Renal pelvis (tissue), 12 donors: ENCODE data around the gene ESPL1. TPM values are rescaled to one million over a fixed set of nuclear protein-coding genes. Genes with fewer than 3 reads are reported as not detected.

Experiments
- DNase-seq: peaks from one replicate; pipeline ENCODE4 v3.0.0-alpha.2; 2013
- long read RNA-seq, 16 experiments: transcript quantifications; one replicate each; lab custom pipeline, GENCODE V29; 2026
- polyA plus RNA-seq, 3 donors: library from polyadenylated mRNA; unstranded; fragments of 120-200 nt; gene quantifications; one replicate each; pipeline ENCODE4 v1.2.1, GENCODE V29; 2013; ENCODE audit not compliant: insufficient read length in 3 of 3

Gene ESPL1
- 10 to 100 TPM; 11.6 to 16.0 (median 14.3) TPM for polyA plus RNA-seq
- long read RNA-seq, donor 1: 0 reads
- long read RNA-seq, donor 2: 0 reads
- long read RNA-seq, donor 3: 0 reads
- long read RNA-seq, donor 4: 0 reads
- long read RNA-seq, donor 5: 0 reads
- long read RNA-seq, donor 6, partial matches to known transcripts: 54 of 72 reads
- long read RNA-seq, donor 6, other reads (novel, unspliced or antisense): 18 of 72 reads
- long read RNA-seq, donor 7, partial matches to known transcripts: 0 of 1 reads
- long read RNA-seq, donor 7, other reads (novel, unspliced or antisense): 0 of 1 reads
- long read RNA-seq, donor 8: 0 reads
- long read RNA-seq, donor 9, partial matches to known transcripts: 0 of 1 reads
- long read RNA-seq, donor 9, other reads (novel, unspliced or antisense): 0 of 1 reads
- long read RNA-seq, donor 10: 0 reads
- long read RNA-seq, donor 11, partial matches to known transcripts: 0 of 1 reads
- long read RNA-seq, donor 11, other reads (novel, unspliced or antisense): 0 of 1 reads
- long read RNA-seq, donor 12: 0 reads
- long read RNA-seq, donor 13: 0 reads
- long read RNA-seq, donor 14: 0 reads
- long read RNA-seq, donor 15, full-length matches to known transcripts: 1 of 7 reads
- long read RNA-seq, donor 15, partial matches to known transcripts: 6 of 7 reads
- long read RNA-seq, donor 15, other reads (novel, unspliced or antisense): 0 of 7 reads
- long read RNA-seq, donor 16: 0 reads

DNA sequence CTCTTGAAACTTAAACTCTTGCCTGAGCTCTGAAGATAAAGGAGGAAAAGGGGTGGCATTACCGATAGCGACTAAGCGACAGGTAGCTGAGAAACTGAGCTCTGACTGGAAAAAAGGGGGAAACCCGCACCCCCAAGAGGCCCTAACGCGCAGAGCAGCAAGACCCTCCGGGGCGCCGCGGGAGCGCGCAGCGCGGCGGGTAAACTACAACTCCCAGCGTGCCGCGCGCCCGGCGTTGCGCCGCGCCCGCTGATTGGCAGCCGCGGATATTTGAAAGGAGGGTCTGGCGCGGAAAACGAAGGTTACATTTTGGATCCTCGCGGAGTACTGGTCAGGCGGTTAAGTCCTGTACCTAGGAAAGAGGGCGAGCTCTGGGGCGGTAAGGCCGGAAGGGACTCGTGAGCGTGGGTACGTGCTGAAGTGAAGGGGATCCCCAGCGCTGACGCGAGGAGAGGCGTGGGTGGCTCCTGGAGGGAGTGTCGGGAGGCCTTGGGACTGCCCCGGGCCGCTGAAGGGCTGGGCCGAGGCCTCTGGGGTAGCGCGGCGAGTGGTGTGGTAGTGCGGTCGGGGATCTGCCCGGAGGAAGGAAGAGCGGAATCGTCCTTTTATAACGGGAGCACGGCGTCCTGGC lies at the start of gene ESPL1:
Gene ESPL1 (plus strand): TSS at position 301 of the 631 bp plus-strand sequence. CDS start 468 bp downstream, outside the sequence.
- peak; percentile 80 for DNase-seq

DNA sequence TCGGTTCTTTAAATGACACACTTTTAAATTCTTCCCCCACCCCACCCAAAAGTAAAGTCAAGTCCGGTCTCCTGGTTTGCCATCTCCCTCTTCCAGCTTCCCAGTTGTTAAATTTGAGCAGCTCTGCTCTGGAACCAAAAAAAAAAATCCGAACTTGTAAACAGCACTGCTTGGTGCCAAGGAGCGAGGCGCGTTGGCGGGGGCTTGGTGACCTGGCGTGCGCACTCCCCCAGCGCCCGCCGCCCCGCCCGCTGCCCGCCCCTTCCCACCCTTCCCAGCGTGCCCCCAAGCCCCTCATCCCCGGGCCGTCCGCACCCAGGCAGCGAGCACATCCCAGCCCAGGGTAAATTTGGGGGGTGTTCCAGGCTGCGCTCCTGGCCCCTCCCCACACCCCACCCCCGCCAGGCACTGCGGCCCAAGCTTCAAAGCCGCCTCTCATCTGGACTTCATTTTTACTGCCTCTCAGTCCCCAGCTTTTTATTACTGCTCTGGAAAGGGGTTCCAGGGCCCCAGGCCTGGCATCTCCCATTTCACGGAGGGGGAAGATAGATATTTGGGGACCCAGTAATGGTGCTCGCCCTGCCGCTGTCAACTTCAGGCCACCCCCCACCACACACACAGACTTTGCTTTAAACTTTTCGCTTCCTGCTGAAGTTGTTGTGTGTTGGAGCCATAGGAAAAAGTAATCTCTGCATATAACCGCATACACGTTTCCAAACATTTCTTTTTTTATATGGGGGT lies 49.4 kb upstream of the ESPL1 start:
- DNase-seq: no peak

GRCh38 chr12:53219292-53219955 lies 48.7 kb upstream of the ESPL1 start:
- DNase-seq: no peak

GRCh38 chr12:53219956-53220693 lies 48.0 kb upstream of the ESPL1 start:
- no peak for DNase-seq

DNA sequence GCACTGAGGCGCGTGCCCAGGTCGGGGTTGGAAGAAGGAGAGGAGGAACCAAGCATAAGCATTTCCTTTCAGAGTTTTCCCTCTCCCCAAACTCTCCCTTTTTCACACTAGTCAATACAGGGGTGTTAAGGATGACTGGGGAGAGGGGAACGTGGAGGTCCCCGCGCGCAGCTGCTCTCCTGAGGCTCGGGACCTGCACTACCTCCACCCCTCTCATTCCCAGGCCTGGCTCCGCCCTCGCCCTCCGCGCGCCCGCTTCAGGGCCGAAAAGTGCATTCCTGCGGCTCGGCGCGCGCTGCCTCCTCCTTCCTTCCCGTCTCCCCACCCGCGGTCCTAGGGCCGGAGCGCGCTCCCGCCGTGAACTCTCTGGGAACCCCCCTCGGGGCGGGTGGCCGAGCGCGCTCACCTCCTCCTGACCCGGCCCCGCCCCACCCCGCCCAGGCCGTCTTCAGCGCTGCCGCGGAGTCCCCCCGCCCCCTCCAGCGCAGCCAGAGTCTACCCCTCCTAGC lies 47.4 kb upstream of the ESPL1 start:
- DNase-seq: peak; percentile 92

DNA sequence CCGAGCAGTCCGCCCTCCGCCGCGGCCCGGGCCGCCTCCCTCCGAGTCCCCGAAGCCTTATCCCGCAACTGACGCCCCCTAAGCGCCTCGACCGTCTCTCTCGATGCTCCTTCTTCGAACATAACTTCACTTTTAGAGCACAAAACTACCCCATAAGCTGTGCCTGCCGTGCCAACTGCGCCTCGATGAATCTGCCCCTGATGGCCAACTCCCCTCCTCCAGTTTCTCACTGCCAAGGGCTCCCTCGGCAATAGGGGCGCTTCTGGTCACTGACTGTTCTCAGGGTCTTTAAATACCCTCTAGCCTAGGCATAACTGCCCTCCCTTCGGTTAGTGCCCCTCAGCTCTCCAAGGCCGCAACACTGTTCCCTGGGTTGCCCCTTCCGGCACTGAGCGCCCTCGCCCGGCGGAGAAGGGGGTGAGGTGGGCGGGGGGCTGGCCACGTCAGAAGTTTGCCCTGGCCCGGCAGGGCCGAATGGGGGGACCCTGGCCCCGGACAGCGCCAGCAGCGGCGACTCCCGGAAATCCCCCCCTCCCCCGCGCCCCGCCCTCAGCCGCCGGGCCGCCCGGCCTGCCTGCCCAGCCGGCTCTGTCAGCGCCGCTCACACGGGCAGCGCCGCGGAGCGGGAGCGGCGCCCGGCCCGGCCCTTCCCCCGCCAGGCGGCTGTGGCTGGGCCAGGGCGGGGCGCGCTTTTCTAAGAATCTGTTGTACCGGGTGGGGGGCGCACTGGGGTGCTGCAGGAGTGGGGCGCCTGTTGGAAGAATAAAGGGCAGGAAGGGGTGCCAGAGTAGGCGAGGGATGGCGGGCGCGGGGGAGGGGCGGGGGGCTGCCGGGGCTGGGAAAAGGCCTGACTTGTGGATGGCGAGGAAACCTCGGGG lies 46.7 kb upstream of the ESPL1 start:
- DNase-seq: peak; percentile 76

GRCh38 chr12:53222170-53222721 lies 45.9 kb upstream of the ESPL1 start:
- no peak for DNase-seq

- DNase-seq: no peak
Measured at GRCh38 chr12:53222806-53223261, 45.3 kb upstream of the ESPL1 start.

- no peak for DNase-seq
Measured at GRCh38 chr12:53223389-53224060, 44.6 kb upstream of the ESPL1 start.

DNA sequence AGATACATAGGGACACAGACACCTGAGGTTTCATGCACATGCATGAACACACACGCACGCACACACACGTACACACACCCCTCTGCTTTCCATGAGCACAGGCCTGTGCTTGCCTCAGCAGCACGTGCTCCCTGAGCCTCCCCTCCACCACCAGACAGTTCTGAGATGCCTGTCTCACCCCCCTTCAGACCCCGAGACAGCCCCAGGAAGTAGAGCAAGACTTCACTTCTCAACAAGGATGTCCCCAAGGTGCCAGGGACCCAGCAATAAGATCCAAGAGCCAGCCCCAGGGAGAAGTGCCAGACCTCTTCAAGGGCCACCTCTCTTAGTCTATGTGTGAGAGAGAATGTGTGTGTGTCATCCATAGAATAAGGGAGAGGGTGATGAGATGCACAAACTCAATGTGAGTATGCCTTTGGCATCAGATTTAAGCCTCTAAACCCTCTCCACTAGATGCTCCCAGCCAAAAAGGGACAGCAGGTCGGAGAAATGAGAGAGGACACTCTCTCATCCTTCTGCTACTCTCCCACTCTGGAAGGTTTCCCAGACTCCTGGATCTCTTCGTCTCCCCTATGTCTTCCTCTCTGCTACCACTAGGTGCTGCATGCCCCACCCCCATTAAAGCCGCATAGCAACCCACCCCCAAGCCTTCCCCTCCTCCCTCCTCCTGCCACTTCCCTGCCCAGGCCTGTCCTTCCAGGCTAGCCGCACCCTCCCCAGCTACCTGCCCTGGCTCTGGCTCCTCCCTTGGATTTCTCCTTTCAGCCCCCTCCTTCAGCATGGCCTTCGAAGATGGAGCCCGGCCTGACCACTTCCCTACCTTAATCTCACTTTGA lies 43.8 kb upstream of the ESPL1 start:
- DNase-seq: no peak

GRCh38 chr12:53224897-53225634 lies 43.0 kb upstream of the ESPL1 start:
- DNase-seq: no peak

- no peak for DNase-seq
Measured at GRCh38 chr12:53225635-53226424, 42.3 kb upstream of the ESPL1 start.

GRCh38 chr12:53226815-53227214 lies 41.3 kb upstream of the ESPL1 start:
- DNase-seq: no peak

- no peak for DNase-seq
Measured at GRCh38 chr12:53227341-53227740, 40.8 kb upstream of the ESPL1 start.

- no peak for DNase-seq
Measured at GRCh38 chr12:53227836-53228235, 40.3 kb upstream of the ESPL1 start.

DNA sequence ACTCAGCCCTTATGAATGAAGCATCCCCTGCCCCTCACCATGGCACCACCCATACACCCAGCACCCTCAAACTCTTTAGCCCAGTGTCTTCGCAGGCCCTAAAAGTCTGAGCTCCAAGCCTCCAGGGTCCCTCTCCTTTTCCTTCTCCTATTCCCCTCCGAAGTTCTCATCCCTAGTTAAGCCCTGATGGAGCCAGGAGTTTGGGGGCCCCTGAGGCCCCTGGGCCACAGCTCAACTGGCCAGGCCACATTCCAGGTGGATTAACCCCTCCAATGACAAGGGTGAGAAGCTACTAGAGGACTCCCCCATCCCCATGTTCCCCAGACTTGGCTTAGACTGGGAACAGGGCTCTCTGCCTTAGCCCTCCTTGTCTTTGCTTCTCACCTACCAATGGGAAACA lies 38.6 kb upstream of the ESPL1 start:
- no peak for DNase-seq
